ENCODE results near the gene SLC18A3. TPM values are rescaled to one million over a fixed set of nuclear protein-coding genes. Genes with fewer than 3 reads are reported as not detected.

The SLC18A3 gene
- total RNA-seq, 4 donors from 2014 or later, result 0.27 to 1.5 TPM; not detected in 2

DNA sequence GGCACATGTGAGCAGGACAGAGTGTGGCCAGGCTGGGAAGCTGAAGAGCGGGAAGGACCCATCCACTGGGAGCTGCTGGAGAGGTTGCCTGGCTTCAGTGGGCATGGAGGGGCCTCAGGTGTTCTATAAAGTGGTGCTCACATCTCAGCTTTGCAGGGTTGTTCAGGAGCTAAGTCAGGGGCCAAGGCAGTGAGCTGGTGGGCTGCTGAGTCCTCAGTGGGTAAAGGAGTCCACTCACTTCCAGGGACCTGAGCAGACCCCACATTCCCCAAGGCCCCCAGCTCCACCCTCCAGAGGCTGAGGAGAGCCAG, 40.6 kb downstream of the SLC18A3 start:
- Histone ChIP-seq H3K4me1 (no peaks in the 10 kb centered on the region), H3K36me3 (no peaks in the 10 kb centered on the region), H3K9me3 (no peaks in the 10 kb centered on the region), H3K27me3 (no peaks in the 10 kb centered on the region), H3K4me3 (no peak overlapping the region), H3K27ac (no peak overlapping the region)
- DNase-seq, result no peak
- TF ChIP-seq, protein P1, sequence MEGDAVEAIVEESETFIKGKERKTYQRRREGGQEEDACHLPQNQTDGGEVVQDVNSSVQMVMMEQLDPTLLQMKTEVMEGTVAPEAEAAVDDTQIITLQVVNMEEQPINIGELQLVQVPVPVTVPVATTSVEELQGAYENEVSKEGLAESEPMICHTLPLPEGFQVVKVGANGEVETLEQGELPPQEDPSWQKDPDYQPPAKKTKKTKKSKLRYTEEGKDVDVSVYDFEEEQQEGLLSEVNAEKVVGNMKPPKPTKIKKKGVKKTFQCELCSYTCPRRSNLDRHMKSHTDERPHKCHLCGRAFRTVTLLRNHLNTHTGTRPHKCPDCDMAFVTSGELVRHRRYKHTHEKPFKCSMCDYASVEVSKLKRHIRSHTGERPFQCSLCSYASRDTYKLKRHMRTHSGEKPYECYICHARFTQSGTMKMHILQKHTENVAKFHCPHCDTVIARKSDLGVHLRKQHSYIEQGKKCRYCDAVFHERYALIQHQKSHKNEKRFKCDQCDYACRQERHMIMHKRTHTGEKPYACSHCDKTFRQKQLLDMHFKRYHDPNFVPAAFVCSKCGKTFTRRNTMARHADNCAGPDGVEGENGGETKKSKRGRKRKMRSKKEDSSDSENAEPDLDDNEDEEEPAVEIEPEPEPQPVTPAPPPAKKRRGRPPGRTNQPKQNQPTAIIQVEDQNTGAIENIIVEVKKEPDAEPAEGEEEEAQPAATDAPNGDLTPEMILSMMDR (IDR thresholded peaks at IDR 0.05), result no peak
- no peak for TF ChIP-seq POLR2AphosphoS5 (IDR thresholded peaks at IDR 0.05)
- no peak for TF ChIP-seq EP300 (IDR thresholded peaks at IDR 0.05; ENCODE audit: low read depth)
- TF ChIP-seq POLR2A (IDR thresholded peaks at IDR 0.05), result no peak
- in situ Hi-C loops (cut with MboI; ENCODE audit: low pct_ligation_motif_present in 1 of 4, low pct_unique_long_range_greater_than_20kb in 1 of 4, low sequenced_read_pairs in 3 of 4), result no loop called here
- intact Hi-C loops (cut with DNase I; ENCODE audit: low total_unique reads), result no loop called here
- 94% methylated on average over 1 of the region's 1 CpG; no CpG with 5 or more reads in 1 of the 2 donors for WGBS, 2 donors (ENCODE audit: low coverage in 1 of 2)

- no peak for DNase-seq
- no peaks in the 10 kb centered on the region for H3K4me1 ChIP-seq
- TF ChIP-seq POLR2A (IDR thresholded peaks at IDR 0.05) (no peak), EP300 (IDR thresholded peaks at IDR 0.05; ENCODE audit: low read depth) (no peak), POLR2AphosphoS5 (IDR thresholded peaks at IDR 0.05) (no peak)
- TF ChIP-seq, protein P1 (IDR thresholded peaks at IDR 0.05), result no peak
- no peak overlapping the region for H3K27ac ChIP-seq
- H3K9me3 ChIP-seq, result no peaks in the 10 kb centered on the region
- no peaks in the 10 kb centered on the region for H3K27me3 ChIP-seq
- intact Hi-C loops (cut with DNase I; ENCODE audit: low total_unique reads), result no loop called here
- in situ Hi-C loops (cut with MboI; ENCODE audit: low pct_ligation_motif_present in 1 of 4, low pct_unique_long_range_greater_than_20kb in 1 of 4, low sequenced_read_pairs in 3 of 4), result no loop called here
- H3K36me3 ChIP-seq, result no peaks in the 10 kb centered on the region
- no peak overlapping the region for H3K4me3 ChIP-seq
- 77% methylated on average over 5 to 15 of the region's 15 CpGs for WGBS, 2 donors (ENCODE audit: low coverage in 1 of 2)
Observed at GRCh38 chr10:49651039-49651835, 41.1 kb downstream of the SLC18A3 start.

DNA sequence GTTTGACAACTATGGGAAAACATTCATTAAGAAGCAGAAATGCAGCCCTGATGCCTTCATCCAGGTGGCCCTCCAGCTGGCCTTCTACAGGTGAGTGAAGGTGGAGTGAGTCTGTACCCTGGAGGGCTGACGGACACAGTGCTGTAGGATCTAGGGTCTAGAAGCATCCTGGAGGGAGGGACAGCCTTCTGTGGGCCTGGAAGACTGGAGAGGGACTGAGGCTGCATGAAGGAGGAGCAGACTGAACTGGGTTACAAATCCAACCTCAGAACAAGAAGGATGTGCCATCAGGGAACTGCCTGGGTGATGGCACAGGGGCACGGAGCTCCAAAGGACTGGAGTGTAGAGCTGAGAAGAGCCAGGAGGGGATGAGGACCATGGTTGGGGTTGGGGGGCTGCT, 41.8 kb downstream of the SLC18A3 start:
- WGBS, 2 donors (ENCODE audit: low coverage in 1 of 2), result 68% methylated on average over 2 of the region's 2 CpGs; no CpG with 5 or more reads in 1 of the 2 donors
- Histone ChIP-seq H3K4me1 (no peaks in the 10 kb centered on the region), H3K27me3 (no peaks in the 10 kb centered on the region), H3K27ac (no peak overlapping the region), H3K4me3 (no peak overlapping the region), H3K9me3 (no peaks in the 10 kb centered on the region), H3K36me3 (no peaks in the 10 kb centered on the region)
- intact Hi-C loops (cut with DNase I; ENCODE audit: low total_unique reads), result no loop called here
- in situ Hi-C loops (cut with MboI; ENCODE audit: low pct_ligation_motif_present in 1 of 4, low pct_unique_long_range_greater_than_20kb in 1 of 4, low sequenced_read_pairs in 3 of 4), result no loop called here
- DNase-seq, result no peak
- TF ChIP-seq EP300 (IDR thresholded peaks at IDR 0.05; ENCODE audit: low read depth) (no peak), POLR2AphosphoS5 (IDR thresholded peaks at IDR 0.05) (no peak), POLR2A (IDR thresholded peaks at IDR 0.05) (no peak)
- TF ChIP-seq, protein P1 (IDR thresholded peaks at IDR 0.05), result no peak

DNA sequence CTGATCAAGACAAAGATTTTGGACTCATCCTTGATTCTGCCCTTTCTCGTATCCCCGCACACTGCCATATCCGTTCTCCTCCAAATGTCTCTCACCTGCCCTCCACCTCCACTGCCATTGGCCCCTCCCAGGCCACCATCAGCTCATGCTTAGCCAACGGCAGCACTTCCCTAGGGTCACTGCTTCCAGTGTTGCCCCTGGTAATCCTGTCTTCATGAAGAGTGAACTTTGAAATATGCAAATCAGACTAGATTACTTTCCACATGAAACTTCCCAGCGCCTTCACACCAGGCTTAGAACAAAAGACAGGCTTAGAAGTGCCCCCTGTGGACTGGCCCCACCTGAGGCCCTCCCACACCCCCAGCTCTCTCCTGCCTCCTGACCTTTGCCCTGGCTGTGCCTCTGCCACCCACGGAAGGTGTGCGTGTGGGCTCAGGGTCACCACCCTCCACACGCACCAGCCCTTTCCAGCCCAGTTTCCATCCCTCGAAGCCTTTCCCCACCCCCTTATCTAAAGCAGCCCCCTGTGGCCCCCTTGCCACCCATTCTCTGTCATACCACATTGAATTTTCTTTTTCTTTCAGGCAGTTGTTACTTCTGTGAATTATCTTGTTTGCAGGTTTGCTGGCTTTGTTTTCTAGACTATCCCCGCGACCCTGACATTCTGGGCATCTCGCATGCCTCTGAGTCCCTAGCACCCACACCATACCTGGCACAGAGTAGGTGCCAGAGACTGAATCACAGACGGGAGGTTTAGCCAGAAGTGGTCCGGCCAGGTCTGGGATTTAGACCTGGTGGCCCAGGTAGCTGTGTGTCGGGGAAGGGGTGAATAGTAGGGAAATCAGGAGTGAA, 42.5 kb downstream of the SLC18A3 start:
- H3K4me3 ChIP-seq, result no peak overlapping the region
- H3K27ac ChIP-seq, result no peak overlapping the region
- TF ChIP-seq, protein P1 (IDR thresholded peaks at IDR 0.05), result no peak
- TF ChIP-seq POLR2A (IDR thresholded peaks at IDR 0.05), result no peak
- TF ChIP-seq POLR2AphosphoS5 (IDR thresholded peaks at IDR 0.05), result no peak
- no peak for TF ChIP-seq EP300 (IDR thresholded peaks at IDR 0.05; ENCODE audit: low read depth)
- no peaks in the 10 kb centered on the region for H3K36me3 ChIP-seq
- DNase-seq, result no peak
- intact Hi-C loops (cut with DNase I; ENCODE audit: low total_unique reads), result no loop called here
- WGBS, 2 donors (ENCODE audit: low coverage in 1 of 2), result 64 to 86% methylated on average over 7 to 15 of the region's 15 CpGs
- in situ Hi-C loops (cut with MboI; ENCODE audit: low pct_ligation_motif_present in 1 of 4, low pct_unique_long_range_greater_than_20kb in 1 of 4, low sequenced_read_pairs in 3 of 4), result no loop called here
- no peaks in the 10 kb centered on the region for H3K9me3 ChIP-seq
- H3K4me1 ChIP-seq, result no peaks in the 10 kb centered on the region
- H3K27me3 ChIP-seq, result no peaks in the 10 kb centered on the region

Measured in transverse colon (tissue), 4 donors.